ENCODE results near the gene BRF1.
A peak's percentile ranks its signal among the peaks of the same experiment; 100 is the strongest.
"Not testable (repeated sequence)": the region's sequence is repeated elsewhere in the genome, so short reads cannot be mapped to it uniquely, and the experiment has no call there.

The BRF1 gene

GRCh38 chr14:105332350-105332874, 31.6 kb upstream of the BRF1 start:
- DNase-seq: no peak

GRCh38 chr14:105331575-105332349, 31.0 kb upstream of the BRF1 start:
- DNase-seq: no peak

GRCh38 chr14:105330491-105330895, 29.7 kb upstream of the BRF1 start:
- no peak for DNase-seq

- no peak for DNase-seq
Observed at GRCh38 chr14:105329411-105330150, 28.8 kb upstream of the BRF1 start.

- DNase-seq: no peak
Observed at GRCh38 chr14:105328678-105329390, 28.0 kb upstream of the BRF1 start.

- DNase-seq: no peak
Observed at GRCh38 chr14:105328070-105328677, 27.4 kb upstream of the BRF1 start.

GRCh38 chr14:105327695-105328045, 26.9 kb upstream of the BRF1 start:
- not testable (repeated sequence) for DNase-seq

GRCh38 chr14:105326891-105327694, 26.3 kb upstream of the BRF1 start:
- DNase-seq: no peak

- DNase-seq: no peak
Observed at GRCh38 chr14:105326568-105326867, 25.7 kb upstream of the BRF1 start.

- DNase-seq: no peak
Observed at GRCh38 chr14:105325716-105326567, 25.1 kb upstream of the BRF1 start.

- no peak for DNase-seq
Observed at GRCh38 chr14:105325303-105325702, 24.5 kb upstream of the BRF1 start.

GRCh38 chr14:105324871-105325270, 24.1 kb upstream of the BRF1 start:
- no peak for DNase-seq

- DNase-seq: no peak
Observed at GRCh38 chr14:105324080-105324778, 23.4 kb upstream of the BRF1 start.

- no peak for DNase-seq
Observed at GRCh38 chr14:105323663-105324062, 22.9 kb upstream of the BRF1 start.

- no peak for DNase-seq
Observed at GRCh38 chr14:105322791-105323556, 22.2 kb upstream of the BRF1 start.

- DNase-seq: no peak
Observed at GRCh38 chr14:105317546-105317945, 16.7 kb upstream of the BRF1 start.

- DNase-seq: no peak
Observed at GRCh38 chr14:105316968-105317510, 16.2 kb upstream of the BRF1 start.

GRCh38 chr14:105316577-105316941, 15.8 kb upstream of the BRF1 start:
- no peak for DNase-seq

- DNase-seq: peak; percentile 29
Observed at GRCh38 chr14:105315941-105316576, 15.3 kb upstream of the BRF1 start.
